Common myeloid progenitor, CD34-positive (primary cell): ENCODE results near the gene ZNF787. TPM values are rescaled to one million over a fixed set of nuclear protein-coding genes. Genes with fewer than 3 reads are reported as not detected.

Source experiments
- CTCF ChIA-PET: fragments of 350-600 bp; sonication (Branson Sonifier 250); formaldehyde crosslinking; loops from one replicate; lab custom pipeline; 2021; ENCODE audit warnings: antibody characterized with exemption; lab: Charles Lee
- POLR2A ChIA-PET: fragments of 350-600 bp; sonication (Branson Sonifier 250); formaldehyde crosslinking; loops from one replicate; lab custom pipeline; 2021; ENCODE audit warnings: antibody characterized with exemption; lab: Charles Lee
- DNase-seq, 3 donors: peaks; one replicate each; pipeline versions ENCODE4 v3.0.0 to v3.0.0-alpha.2; 2013
- H3K27ac ChIP-seq, 2 experiments: 1 replicate in 1 of 2; 2 replicates in 1 of 2; pipeline ENCODE4 v1.7.0; 2013; ENCODE audit warnings: inconsistent platforms in 2 of 2, low read length in 2 of 2, mild to moderate bottlenecking in 2 of 2, low read depth in 1 of 2, moderate library complexity in 1 of 2; ENCODE audit not compliant: severe bottlenecking in 2 of 2, insufficient read depth in 1 of 2, poor library complexity in 1 of 2
- H3K27me3 ChIP-seq, 5 experiments: replicated peaks in 2 of 5; 1 replicate in 3 of 5; 2 replicates in 2 of 5; pipeline versions ENCODE4 v1.6.1 to v1.7.0; 2013; ENCODE audit warnings: low read length in 4 of 5, mild to moderate bottlenecking in 2 of 5, moderate library complexity in 2 of 5, inconsistent platforms in 1 of 5; ENCODE audit not compliant: insufficient read depth in 5 of 5, control insufficient read depth in 4 of 5
- H3K36me3 ChIP-seq, 4 experiments: 1 replicate in 2 of 4; 2 replicates in 2 of 4; pipeline versions ENCODE4 v1.6.1 to v1.7.0; 2013; ENCODE audit warnings: low read length in 3 of 4, control low read depth in 1 of 4, mild to moderate bottlenecking in 1 of 4; ENCODE audit not compliant: control insufficient read depth in 4 of 4, insufficient read depth in 4 of 4
- H3K4me1 ChIP-seq, 4 experiments: 1 replicate in 3 of 4; 2 replicates in 1 of 4; pipeline versions ENCODE4 v1.6.1 to v1.7.1; 2013; ENCODE audit warnings: low read length in 3 of 4, mild to moderate bottlenecking in 3 of 4, control low read depth in 1 of 4, inconsistent platforms in 1 of 4, moderate library complexity in 1 of 4; ENCODE audit not compliant: control insufficient read depth in 4 of 4, insufficient read depth in 4 of 4; ENCODE audit errors: control extremely low read depth in 1 of 4
- H3K4me3 ChIP-seq, 7 experiments: 1 replicate in 4 of 7; 2 replicates in 3 of 7; pipeline versions ENCODE4 v1.5.1 to v1.7.0; 2013; ENCODE audit warnings: mild to moderate bottlenecking in 7 of 7, low read length in 6 of 7, moderate library complexity in 6 of 7, inconsistent platforms in 2 of 7, low read depth in 2 of 7, control low read depth in 1 of 7; ENCODE audit not compliant: insufficient read depth in 4 of 7, control insufficient read depth in 1 of 7; ENCODE audit errors: extremely low read depth in 1 of 7
- H3K9me3 ChIP-seq, 5 experiments: 1 replicate in 4 of 5; 2 replicates in 1 of 5; pipeline versions ENCODE4 v1.6.1 to v1.7.1; 2013; ENCODE audit warnings: low read length in 4 of 5, mild to moderate bottlenecking in 2 of 5, inconsistent platforms in 1 of 5, low read depth in 1 of 5, moderate library complexity in 1 of 5; ENCODE audit not compliant: control insufficient read depth in 4 of 5, insufficient read depth in 2 of 5; ENCODE audit errors: control extremely low read depth in 1 of 5
- WGBS: methylation state at CpG from one replicate; pipeline ENCODE4 v1.1.5; 2013; ENCODE audit not compliant: insufficient coverage; 5-methylcytosine and 5-hydroxymethylcytosine counted together
- polyA plus RNA-seq: library from polyadenylated mRNA; unstranded; fragments of 120-200 nt; gene quantifications from one replicate; pipeline ENCODE4 v1.2.1, GENCODE V29; 2013

Gene ZNF787
- 23.7 TPM for polyA plus RNA-seq

- WGBS: 6% methylated on average over 48 of the region's 74 CpGs
- H3K27ac ChIP-seq: peak within 1 kb of the TSS; percentile 83 to 90
- H3K36me3 ChIP-seq: peaks cover 0 to 25% (median 6%) of the 10 kb centered on the region in 4 experiments
- peaks cover 10 to 44% (median 41%) of the 10 kb centered on the region in 4 experiments for H3K4me1 ChIP-seq
- H3K9me3 ChIP-seq: no peaks in the 10 kb centered on the region
- ChIA-PET POLR2A (interaction anchor here (1.0 to 1.8 kb wide), 7 partner anchors 9 to 55 kb away, joined by 3 to 9 read pairs (median 3); partner anchors contain the start of gene ZNF444), CTCF (interaction anchor here (0.7 to 3.4 kb wide), 5 partner anchors 11 to 55 kb away, joined by 3 to 10 read pairs (median 3); no protein-coding TSS in a partner anchor)
- no peaks in the 10 kb centered on the region for H3K27me3 ChIP-seq
- peak within 1 kb of the TSS; percentile 53 to 81 (median 71) for H3K4me3 ChIP-seq
- peak; percentile 98 to 99 (median 98) for DNase-seq
Measured at GRCh38 chr19:56121180-56122167, at the start of gene ZNF787. TSS of gene ZNF787 (minus strand) at chr19:56121295. CDS start at chr19:56103217, 18,078 bp downstream.

- Histone ChIP-seq H3K36me3 (no peaks in the 10 kb centered on the region), H3K4me3 (no peak overlapping the region), H3K27ac (no peak overlapping the region), H3K9me3 (no peaks in the 10 kb centered on the region), H3K4me1 (peaks cover 0 to 6% (median 3%) of the 10 kb centered on the region in 4 experiments), H3K27me3 (peaks cover 0 to 18% (median 2%) of the 10 kb centered on the region in 5 experiments)
- no peak for DNase-seq
- ChIA-PET CTCF (interaction anchor here (1.0 to 4.5 kb wide), 3 partner anchors 16 to 89 kb away, joined by 4 to 33 read pairs (median 23); no protein-coding TSS in a partner anchor), POLR2A (no interaction called here)
- WGBS: 84% methylated on average over 14 of the region's 14 CpGs
Measured at GRCh38 chr19:56170261-56170660, 49.2 kb upstream of the ZNF787 start.

GRCh38 chr19:56167064-56167578 lies 46.0 kb upstream of the ZNF787 start:
- Histone ChIP-seq H3K27ac (no peak overlapping the region), H3K4me3 (no peak overlapping the region), H3K36me3 (no peaks in the 10 kb centered on the region), H3K9me3 (no peaks in the 10 kb centered on the region), H3K4me1 (peaks cover 0 to 29% (median 27%) of the 10 kb centered on the region in 4 experiments), H3K27me3 (peaks cover 0 to 2% (median 0%) of the 10 kb centered on the region in 5 experiments)
- peak in 2 of 3 donors; percentile 45 to 47 for DNase-seq
- ChIA-PET CTCF (interaction anchor here (0.8 to 1.1 kb wide), 2 partner anchors 13 to 54 kb away, joined by 3 read pairs; no protein-coding TSS in a partner anchor), POLR2A (no interaction called here)
- 53% methylated on average over 4 of the region's 7 CpGs for WGBS

- ChIA-PET POLR2A (no interaction called here), CTCF (interaction anchor here (1.4 kb wide), 1 partner anchor 87 kb away, joined by 3 read pairs; no protein-coding TSS in a partner anchor)
- Histone ChIP-seq H3K27ac (no peak overlapping the region), H3K9me3 (no peaks in the 10 kb centered on the region), H3K4me1 (peaks cover 0 to 33% (median 32%) of the 10 kb centered on the region in 4 experiments), H3K36me3 (peaks cover 0 to 30% (median 19%) of the 10 kb centered on the region in 4 experiments), H3K27me3 (no peaks in the 10 kb centered on the region), H3K4me3 (peak overlapping the region in 1 of 7 experiments; percentile 26)
- peak in 1 of 3 donors; percentile 20 for DNase-seq
- 92% methylated on average over 13 of the region's 13 CpGs for WGBS
Measured at GRCh38 chr19:56163097-56163496, 42.0 kb upstream of the ZNF787 start.

- Histone ChIP-seq H3K9me3 (no peaks in the 10 kb centered on the region), H3K4me3 (peak overlapping the region in 3 of 7 experiments; percentile 11 to 48 (median 14)), H3K27ac (no peak overlapping the region), H3K4me1 (peaks cover 0 to 33% (median 32%) of the 10 kb centered on the region in 4 experiments), H3K36me3 (peaks cover 0 to 35% (median 21%) of the 10 kb centered on the region in 4 experiments), H3K27me3 (no peaks in the 10 kb centered on the region)
- peak; percentile 77 to 93 (median 92) for DNase-seq
- 29% methylated on average over 9 of the region's 9 CpGs for WGBS
- ChIA-PET POLR2A (no interaction called here), CTCF (interaction anchor here (1.2 to 1.5 kb wide), 4 partner anchors 20 to 96 kb away, joined by 3 to 4 read pairs (median 3); no protein-coding TSS in a partner anchor)
Measured at GRCh38 chr19:56162258-56162657, 41.2 kb upstream of the ZNF787 start.

GRCh38 chr19:56161534-56161933 lies 40.4 kb upstream of the ZNF787 start:
- ChIA-PET CTCF (interaction anchor here (1.1 to 1.6 kb wide), 6 partner anchors 10 to 95 kb away, joined by 3 to 5 read pairs (median 3); no protein-coding TSS in a partner anchor), POLR2A (interaction anchor here (1.4 kb wide), 1 partner anchor 40 kb away, joined by 3 read pairs; the partner anchor contains the start of gene ZNF787)
- peaks cover 0 to 40% (median 26%) of the 10 kb centered on the region in 4 experiments for H3K36me3 ChIP-seq
- no peaks in the 10 kb centered on the region for H3K27me3 ChIP-seq
- WGBS: 97% methylated on average over 10 of the region's 11 CpGs
- no peak for DNase-seq
- H3K4me3 ChIP-seq: no peak overlapping the region
- H3K9me3 ChIP-seq: no peaks in the 10 kb centered on the region
- no peak overlapping the region for H3K27ac ChIP-seq
- peaks cover 0 to 33% (median 32%) of the 10 kb centered on the region in 4 experiments for H3K4me1 ChIP-seq
